ENCODE measurements around the gene SLC18A2.

GRCh38 chr10:117222976-117223692 lies 17.8 kb upstream of the SLC18A2 start:
- TF ChIP-seq CTCF (IDR thresholded peaks at IDR 0.05 in 8 of 11, conservative IDR thresholded peaks at IDR 0.05 in 3 of 11) (no peak), POLR2A (IDR thresholded peaks at IDR 0.05) (no peak)
